Activated T-helper 9 cell treated with anti-CD3 and anti-CD28 coated beads, Interleukin-2, amount 50 U/mL, for 16 hours (primary cell): ENCODE results near the gene MAGEA6.
"Not testable (repeated sequence)": the region's sequence is repeated elsewhere in the genome, so short reads cannot be mapped to it uniquely, and the experiment has no call there.

ENCODE experiments used
- DNase-seq: peaks from one replicate; pipeline ENCODE4 v3.0.0-alpha.2; 2020; ENCODE audit warnings: low read depth

Gene MAGEA6, protein sequence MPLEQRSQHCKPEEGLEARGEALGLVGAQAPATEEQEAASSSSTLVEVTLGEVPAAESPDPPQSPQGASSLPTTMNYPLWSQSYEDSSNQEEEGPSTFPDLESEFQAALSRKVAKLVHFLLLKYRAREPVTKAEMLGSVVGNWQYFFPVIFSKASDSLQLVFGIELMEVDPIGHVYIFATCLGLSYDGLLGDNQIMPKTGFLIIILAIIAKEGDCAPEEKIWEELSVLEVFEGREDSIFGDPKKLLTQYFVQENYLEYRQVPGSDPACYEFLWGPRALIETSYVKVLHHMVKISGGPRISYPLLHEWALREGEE

DNA sequence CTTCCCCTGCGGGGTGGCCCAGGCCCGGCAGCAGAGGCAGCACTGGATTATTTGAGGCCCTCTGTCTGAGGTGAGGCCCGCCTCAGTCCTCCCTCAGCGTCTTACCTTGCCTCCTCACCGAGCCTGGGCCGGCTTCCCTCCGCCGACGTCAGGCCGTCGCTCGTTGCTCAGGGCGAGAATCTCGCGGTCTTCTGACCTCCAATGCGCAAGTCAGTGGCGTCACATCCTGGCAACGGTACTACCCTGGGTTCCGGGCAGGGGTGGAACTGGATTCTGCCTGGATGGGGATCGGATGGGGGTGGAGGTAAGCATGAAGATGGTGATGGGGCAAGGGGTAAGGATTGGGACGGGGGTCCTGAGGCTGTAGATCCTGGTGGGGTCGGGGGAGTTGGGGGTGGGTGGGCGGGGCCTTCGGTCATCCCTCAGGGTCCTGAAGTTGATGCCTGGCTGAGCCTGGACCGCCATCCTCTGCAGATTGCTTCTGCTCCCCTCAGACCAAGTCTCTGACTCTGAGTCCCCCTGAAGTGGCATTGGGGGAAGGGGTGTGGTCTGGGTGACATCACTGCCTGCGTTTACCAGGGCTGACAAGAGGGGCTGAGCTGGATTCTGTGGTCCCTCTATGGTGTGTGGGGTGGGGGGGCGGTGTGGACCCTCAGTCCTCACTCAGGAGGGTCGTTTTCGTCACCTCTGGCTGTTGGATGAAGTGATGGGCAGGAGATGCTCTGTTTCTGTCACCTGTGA is at the start of gene MAGEA6:
Gene MAGEA6, minus strand, starts transcription at position 141 of the 741 bp plus-strand sequence. CDS start 2,039 bp downstream, outside the sequence.
- DNase-seq: not testable (repeated sequence)

DNA sequence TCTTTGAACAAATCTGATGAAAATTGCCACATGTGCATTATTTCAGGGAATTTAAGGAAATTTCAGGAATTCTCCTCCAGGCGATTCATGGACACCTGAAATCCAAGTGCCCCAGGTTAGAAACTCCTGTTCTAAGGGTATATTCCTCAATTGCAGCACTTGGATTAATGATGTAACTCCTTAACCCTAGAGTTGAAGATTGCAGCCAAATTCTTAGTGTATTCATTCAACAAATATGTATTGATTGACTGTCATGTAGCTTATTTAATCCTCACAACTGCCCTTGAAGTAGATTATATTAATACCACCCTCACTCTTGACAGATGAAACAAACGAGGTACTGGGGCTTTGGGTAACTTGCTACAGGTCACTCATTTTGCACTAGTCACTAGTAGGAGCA is 49.8 kb upstream of the MAGEA6 start:
- no peak for DNase-seq

DNA sequence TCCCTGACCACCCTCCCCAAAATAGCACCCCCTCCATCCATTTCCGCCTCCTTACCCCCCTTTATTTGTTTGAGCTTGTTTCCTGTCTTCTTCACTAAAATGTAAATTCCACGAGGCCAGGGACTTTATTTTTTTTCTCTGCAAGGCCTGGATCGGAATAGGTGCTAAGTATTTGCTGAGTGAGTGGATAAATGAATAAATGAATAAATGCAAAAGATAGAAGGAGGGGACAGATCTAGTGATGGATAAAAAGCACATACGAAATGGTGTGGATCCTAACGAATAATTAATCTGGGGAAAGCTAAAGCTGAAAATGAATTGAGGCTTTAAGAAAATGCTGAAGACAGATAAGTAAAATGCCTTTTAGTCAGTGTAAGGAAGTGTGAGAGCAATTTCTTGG is 48.9 kb upstream of the MAGEA6 start:
- DNase-seq: no peak

DNA sequence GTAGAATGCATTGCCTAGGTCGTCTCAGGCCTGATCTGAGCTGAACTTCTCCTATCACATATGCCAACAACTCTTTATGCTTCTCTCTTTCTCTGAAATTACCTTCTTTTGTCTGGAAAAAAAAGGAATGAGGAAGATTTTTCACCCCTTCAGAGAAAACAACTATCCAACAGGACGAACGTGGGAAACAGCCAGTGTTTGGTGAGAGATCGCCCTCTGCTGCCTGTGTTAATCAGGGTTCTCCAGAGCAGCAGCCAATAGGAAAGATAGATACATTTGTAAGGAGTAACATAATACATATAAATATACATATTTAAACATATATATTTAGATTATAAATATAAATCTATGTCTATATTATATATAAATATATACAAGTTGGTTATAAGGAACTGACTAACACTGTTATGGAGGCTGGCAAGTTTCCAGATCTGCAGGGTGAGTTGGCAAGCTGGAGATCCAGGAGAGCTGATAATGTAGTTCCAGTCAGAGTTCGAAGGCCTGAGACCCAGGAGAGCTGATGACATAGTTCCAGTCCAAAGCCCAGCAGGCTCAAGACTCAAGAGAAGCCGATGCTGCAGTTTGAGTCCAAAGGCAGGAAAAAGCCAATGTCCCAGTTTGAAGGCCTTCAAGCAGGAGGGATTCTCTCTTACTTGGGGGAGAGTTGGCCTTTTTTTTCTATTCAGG is 47.7 kb upstream of the MAGEA6 start:
- DNase-seq: no peak

DNA sequence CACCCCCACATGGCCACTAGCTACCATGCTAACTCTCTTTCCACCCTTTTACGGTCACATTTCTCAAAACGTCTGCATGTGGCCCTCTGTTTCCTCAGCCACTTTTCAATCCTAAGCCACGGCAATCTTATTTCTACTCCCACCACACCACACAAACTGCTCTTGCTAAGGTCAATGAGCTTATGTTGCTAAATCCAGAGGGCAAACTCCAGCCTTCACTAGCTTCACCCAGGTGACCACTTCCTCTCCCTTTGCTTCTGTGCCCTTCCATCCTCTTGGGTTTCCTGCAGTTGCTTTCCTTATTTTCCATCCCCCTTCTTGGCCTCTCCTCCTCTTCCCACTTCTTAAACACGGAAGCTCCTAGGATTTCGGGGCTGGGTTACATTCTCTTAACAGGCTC is 44.6 kb upstream of the MAGEA6 start:
- DNase-seq: no peak

DNA sequence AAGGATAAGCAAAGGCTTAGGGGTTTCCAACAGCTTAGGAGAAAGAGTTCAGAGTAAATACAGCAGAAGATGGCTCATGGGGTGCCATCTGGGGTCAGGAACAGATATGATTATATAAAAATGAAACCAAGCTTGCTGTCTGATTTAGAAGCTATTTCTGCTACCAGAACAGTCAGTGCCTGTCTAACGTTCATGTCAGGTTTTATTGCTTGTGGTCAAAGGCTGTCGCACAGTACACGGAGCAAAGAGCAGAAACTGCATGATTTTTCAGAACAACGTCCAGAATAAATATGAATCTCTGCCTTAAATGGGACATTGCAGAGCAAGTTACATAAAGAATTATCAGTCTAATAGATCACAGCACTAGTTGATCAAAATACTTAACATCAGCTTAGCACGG is 43.7 kb upstream of the MAGEA6 start:
- DNase-seq: no peak

DNA sequence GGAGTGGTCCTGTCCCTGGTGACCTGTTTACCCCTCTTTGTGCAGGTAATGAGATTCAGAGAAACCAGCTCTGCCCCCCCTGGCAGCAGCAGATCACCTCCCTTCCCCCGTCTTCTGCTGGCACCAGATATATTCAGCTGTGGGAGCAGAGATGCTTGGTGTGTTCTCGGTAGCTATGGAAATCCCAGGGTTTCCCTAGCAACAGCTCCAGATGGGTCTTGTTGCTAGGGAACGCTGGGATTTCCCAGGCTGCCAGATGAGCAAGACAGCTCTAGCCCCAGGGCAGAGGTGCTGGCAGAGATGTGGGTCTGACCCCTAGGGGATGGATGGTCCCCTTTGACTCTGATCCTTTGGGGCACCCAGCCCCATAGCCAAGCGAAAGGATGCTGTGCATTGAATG is 40.9 kb upstream of the MAGEA6 start:
- DNase-seq: no peak

DNA sequence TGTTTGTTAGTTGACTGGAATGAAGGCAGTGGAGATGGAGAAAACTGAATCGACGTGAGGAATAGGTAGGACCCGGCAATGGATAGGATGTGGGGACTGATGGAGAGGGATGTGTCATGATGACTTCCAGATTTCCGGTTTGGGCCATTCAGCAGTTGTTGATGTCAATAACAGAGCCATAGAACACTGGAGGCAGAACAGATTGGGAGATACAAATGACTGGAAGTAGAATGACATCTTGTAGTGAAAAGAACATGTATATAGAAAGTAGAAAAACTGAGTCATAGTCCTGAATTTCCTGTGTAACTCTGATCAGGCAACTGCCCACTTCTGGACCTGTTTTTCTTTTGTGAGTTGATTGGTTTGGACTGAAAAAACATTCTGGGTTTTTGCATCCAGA is 36.5 kb upstream of the MAGEA6 start:
- DNase-seq: no peak

DNA sequence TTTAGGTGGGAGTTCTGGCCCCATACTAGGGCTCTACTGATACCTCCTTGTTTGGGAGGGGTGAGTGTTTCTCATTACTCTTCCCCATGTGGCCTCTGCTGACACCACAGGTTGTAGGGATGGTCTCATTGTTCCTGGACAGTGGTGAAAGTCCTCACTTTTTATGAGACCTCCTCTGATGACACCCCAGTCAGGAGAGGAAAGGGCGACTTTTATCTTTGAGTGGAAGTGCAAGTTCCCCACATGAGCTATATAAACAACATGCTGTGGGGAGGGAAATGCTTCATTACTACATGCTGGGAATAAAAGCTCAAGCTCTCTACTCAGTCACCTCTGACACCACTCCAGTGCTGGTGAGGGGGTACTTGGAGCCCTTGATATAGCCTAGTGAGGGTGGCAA is 29.5 kb upstream of the MAGEA6 start:
- DNase-seq: no peak

DNA sequence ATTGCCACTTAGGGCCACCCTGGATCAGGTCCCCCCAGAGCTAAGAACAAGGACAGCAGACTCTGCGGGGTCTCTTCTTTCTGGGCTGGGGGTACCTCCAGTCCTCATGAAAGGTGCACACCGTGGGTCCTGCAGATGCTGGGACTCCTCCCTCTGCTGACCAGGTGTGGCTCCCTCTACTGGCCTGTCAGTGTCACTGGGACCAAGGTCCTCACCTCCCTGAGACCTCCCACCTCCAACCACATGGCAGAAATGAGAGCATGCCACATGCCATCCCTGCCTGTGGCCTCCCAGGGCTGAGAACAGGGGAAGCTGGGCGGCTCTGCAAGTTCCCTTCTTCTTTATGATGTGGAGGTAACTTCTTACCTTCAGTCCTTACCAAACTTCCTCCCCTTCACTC is 17.6 kb upstream of the MAGEA6 start:
- not testable (repeated sequence) for DNase-seq

DNA sequence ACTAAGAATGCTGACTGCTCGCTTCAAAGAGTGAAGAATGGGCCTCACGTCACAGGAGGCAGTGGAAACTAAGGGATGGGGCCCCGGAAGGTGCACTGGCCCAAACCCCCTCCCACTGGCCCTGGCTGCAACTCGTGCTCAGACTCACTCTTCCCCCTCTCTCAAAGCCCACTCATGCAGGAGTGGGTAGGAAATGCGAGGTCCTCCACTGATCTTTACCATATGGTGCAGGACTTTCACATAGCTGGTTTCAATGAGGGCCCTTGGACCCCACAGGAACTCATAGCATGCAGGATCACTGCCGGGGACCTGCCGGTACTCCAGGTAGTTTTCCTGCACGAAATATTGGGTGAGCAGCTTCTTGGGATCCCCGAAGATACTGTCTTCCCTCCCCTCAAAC is 2.9 kb downstream of the MAGEA6 start:
- DNase-seq: not testable (repeated sequence)

DNA sequence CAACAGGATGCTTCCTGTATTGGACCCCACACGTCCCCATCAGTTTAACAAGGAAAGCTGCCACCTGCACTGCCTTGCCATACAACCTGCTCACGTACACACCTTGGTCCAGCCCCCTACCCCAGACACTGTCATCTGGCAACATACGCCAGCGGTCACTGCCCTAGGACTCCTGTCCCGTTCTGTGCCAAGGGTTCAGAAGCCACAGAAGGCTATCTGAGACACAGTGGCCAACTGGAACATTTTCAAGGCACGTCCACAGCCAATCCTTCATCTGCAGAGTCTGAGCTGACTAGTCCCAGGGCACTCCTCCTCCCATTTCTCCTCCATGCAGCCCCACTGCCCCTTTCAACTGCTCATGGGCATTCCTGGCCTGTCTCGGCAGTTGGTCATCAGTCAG is 7.9 kb downstream of the MAGEA6 start:
- not testable (repeated sequence) for DNase-seq

DNA sequence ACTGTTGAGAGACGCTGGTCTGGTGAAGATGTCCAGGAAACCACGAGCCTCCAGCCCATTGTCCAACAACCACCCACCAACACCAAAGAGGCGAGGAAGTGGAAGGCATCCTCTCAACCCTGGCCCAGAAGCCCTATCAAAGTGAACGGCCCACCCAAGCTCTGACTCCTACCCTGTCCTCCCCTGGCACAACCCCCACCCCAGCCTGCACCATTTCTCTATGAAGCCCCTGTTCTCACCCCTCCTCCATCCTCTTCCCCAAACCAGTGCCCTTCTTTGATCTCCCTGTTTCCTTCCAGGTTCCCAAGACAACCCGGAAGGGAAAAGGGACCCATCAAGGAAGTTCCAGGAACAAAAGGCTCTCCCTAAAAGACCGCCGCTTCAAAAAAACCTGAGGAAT is 9.9 kb downstream of the MAGEA6 start:
- not testable (repeated sequence) for DNase-seq

DNA sequence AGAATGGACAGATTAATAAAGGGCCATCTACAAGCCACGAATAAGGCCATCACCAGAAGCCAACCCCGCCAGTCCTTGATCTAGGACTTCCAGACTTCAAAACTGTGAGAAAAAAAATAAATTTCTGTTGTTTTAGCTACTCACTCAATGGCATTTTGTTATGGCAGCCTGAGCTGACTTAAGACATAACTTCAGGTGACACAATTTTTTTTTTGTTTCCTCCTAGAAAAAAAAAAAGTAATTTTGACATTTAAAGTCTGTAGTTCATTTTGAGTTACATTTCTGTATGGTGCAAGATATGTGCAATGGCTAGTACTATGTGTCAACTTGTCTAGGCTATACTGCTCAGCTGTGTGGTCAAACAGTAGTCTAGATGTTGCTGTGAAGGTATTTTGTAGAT is 10.6 kb downstream of the MAGEA6 start, which contains the start of gene CSAG3:
Gene CSAG3, plus strand, starts transcription at position 301 of the 400 bp plus-strand sequence.
- DNase-seq: not testable (repeated sequence)

DNA sequence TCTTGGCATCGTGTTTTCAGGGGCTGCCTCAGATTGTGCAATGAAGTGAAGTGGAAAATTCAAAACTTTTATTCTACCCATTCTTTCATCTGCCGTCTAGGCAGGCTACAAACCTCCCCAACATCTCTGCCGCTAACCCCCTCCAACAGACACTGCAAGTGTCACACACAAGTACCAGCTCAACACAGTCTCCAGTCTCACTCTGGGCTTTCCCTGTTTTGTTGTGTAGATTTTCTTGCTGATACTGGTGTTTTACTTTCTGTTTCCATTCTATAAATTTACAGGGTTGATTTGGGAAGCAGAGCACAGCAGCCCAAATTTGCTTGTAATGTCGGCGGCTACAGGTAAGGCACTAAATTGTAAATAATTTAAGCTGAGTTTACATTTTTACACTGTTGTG is 14.6 kb downstream of the MAGEA6 start:
- not testable (repeated sequence) for DNase-seq

DNA sequence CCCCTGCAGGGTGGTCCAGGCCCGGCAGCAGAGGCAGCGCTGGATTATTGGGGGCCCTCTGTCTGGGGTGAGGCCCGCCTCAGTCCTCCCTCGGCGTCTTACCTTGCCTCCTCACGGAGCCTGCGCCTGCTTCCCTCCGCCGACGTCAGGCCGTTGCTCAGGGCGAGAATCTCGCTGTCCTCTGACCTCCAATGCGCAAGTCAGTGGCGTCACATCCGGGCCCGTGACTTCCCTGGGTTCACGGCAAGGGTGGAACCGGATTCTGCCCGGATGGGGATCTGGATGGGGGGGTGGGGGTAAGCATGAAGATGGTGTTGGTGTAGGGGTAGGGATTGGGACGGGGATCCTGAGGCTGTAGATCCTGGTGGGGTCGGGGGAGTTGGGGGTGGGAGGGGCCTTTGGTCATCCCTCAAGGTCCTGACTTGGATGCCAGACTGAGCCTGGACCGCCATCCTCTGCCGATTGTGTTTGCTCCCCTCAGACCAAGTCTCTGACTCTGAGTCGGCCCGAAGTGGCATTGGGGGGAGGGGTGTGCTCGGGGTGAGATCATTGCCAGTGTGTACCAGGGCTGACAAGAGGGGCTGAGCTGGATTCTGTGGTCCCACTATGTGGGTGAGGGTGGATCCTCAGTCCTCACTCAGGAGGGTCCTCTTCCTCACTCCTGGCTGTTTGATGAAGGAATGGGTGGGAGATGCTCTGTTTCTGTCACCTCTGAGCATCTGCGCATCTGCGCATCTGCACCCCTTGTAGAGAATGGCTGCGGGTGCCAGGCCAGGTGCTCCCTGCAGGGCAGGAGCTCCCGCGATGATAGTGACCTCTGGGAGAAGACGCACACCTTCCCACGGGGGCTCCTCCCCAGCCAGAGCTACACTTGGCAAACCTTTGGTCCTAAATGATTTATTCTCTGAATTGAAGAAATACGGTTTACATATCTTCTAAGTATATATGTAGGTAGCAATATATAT is 15.5 kb downstream of the MAGEA6 start, which contains the start of gene MAGEA2:
Gene MAGEA2, minus strand, starts transcription at position 157 of the 965 bp plus-strand sequence. CDS start 2,479 bp downstream, outside the sequence.
- DNase-seq: not testable (repeated sequence)

DNA sequence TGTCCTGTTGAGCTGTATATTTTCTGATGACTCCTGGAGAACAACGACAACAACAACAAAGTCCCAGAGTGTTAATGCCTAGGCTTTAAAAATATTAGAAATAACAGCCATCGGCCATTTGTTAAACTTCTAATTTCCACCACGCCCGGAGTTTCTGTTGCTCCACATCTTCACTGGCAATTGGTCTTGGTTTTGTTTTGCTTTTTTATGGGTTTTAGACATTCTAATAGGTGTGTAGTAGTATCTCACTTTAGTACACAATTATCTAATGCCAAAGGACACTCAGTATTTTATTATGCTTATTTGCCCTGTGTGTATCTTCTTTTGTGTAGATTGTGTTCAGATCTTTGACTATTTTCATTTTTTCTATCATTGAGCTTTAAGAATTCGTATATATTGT is 30.9 kb downstream of the MAGEA6 start:
- no peak for DNase-seq

DNA sequence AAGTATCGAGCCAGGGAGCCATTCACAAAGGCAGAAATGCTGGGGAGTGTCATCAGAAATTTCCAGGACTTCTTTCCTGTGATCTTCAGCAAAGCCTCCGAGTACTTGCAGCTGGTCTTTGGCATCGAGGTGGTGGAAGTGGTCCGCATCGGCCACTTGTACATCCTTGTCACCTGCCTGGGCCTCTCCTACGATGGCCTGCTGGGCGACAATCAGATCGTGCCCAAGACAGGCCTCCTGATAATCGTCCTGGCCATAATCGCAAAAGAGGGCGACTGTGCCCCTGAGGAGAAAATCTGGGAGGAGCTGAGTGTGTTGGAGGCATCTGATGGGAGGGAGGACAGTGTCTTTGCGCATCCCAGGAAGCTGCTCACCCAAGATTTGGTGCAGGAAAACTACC is 33.0 kb downstream of the MAGEA6 start:
- not testable (repeated sequence) for DNase-seq

DNA sequence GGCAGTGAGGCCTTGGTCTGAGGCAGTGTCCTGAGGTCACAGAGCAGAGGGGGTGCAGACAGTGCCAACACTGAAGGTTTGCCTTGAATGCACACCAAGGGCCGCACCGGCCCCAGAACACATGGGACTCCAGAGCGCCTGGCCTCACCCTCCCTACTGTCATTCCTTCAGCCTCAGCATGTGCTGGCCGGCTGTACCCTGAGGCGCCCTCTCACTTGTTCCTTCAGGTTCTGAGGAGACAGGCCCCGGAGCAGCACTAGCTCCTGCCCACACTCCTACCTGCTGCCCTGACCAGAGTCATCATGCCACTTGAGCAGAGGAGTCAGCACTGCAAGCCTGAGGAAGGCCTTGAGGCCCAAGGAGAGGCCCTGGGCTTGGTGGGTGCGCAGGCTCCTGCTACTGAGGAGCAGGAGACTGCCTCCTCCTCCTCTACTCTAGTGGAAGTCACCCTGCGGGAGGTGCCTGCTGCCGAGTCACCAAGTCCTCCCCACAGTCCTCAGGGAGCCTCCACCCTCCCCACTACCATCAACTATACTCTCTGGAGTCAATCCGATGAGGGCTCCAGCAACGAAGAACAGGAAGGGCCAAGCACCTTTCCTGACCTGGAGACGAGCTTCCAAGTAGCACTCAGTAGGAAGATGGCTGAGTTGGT is 33.5 kb downstream of the MAGEA6 start:
- no peak for DNase-seq

DNA sequence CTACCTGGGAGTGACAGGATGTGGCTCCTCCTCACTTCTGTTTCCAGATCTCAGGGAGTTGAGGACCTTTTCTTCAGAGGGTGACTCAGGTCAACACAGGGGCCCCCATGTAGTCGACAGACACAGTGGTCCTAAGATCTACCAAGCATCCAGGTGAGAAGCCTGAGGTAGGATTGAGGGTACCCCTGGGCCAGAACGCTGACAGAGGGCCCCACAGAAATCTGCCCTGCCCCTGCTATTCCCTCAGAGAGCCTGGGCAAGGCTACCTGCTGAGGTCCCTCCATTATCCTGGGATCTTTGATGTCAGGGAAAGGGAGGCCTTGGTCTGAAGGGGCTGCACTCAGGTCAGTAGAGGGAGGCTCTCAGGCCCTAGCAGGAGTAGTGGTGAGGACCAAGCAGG is 34.4 kb downstream of the MAGEA6 start:
- no peak for DNase-seq
